Neural cell (in vitro differentiated cells): ENCODE data around the gene ADAMTS2.

ENCODE experiments used
- CTCF ChIP-seq: fragments of 450-650 bp; IDR thresholded peaks from 2 replicates; pipeline ENCODE4 v1.5.1; 2014; ENCODE audit warnings: antibody characterized with exemption, mild to moderate bottlenecking, moderate library complexity; ENCODE audit not compliant: poor library complexity, severe bottlenecking
- EZH2 ChIP-seq: fragments of 200-600, 300-800 bp; shearing (Covaris generic), sonication (generic); IDR thresholded peaks from 2 replicates; pipeline ENCODE4 v1.6.1; 2014; ENCODE audit warnings: antibody characterized with exemption, low read length, borderline replicate concordance, mild to moderate bottlenecking; ENCODE audit not compliant: insufficient read depth, poor library complexity, severe bottlenecking
- POLR2AphosphoS5 ChIP-seq: IDR thresholded peaks from 2 replicates; pipeline ENCODE4 v1.6.1; 2012
- REST ChIP-seq: IDR thresholded peaks from 2 replicates; pipeline ENCODE4 v1.6.1; 2012; ENCODE audit warnings: borderline replicate concordance

GRCh38 chr5:179164331-179165311 lies 180.6 kb downstream of the ADAMTS2 start:
- TF ChIP-seq REST: no peak
- no peak for TF ChIP-seq POLR2AphosphoS5
- TF ChIP-seq EZH2: no peak
- no peak for TF ChIP-seq CTCF
